ENCODE data around the gene CCDC8. TPM values are rescaled to one million over a fixed set of nuclear protein-coding genes. Genes with fewer than 3 reads are reported as not detected.

Gene CCDC8
- total and polyA plus RNA-seq, 9 of the 15 experiments (the other 6 are each of a cell fraction or from before 2014, with no cell fraction given), result 0.68 to 30.8 (median 15.6) TPM

DNA sequence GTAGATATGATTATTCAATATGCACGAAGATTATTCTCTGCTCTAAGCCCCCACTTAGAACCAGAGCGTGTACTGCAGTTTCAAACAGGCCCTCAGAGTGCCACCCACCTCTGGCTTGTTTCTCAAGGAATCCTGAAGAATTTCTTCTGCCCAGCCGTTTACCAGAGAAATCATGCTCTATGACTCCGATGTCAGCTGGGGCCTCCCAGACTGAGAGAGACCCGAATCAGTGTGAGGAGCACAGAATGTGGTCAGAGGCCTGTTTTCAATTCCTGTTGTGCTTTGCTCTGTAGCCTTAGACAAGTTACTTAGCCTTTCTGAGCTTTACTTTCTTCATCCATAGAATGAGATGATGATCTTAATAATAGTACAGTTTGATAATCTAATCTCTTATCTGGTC, 9.8 kb upstream of the CCDC8 start:
- H3K9ac ChIP-seq (ENCODE audit: insufficient read depth in 1 of 2, low read depth in 2 of 2, low read length in 2 of 2), result no peak overlapping the region
- no peak overlapping the region for H3K4me3 ChIP-seq
- ChIA-PET POLR2A (no interaction called here), CTCF (ENCODE audit: low intra/inter-chr PET ratio) (interaction anchor here (0.9 kb wide), 1 partner anchor 90 kb away, joined by 4 read pairs; no protein-coding TSS in a partner anchor)
- BruUV-seq (replicated peaks), result no TSS peak
- no peak for DNase-seq (ENCODE audit: extremely low read depth in 1 of 4, low spot score in 3 of 4)
- no peak overlapping the region for H3K27ac ChIP-seq (ENCODE audit: extremely low read depth, low read depth, low read length)
- no peaks in the 10 kb centered on the region; the same call in 1 of the 2 replicates for H4K20me1 ChIP-seq (replicated peaks; ENCODE audit: control insufficient read depth, insufficient read depth, low read length)
- no peak for FAIRE-seq
- in situ Hi-C loops (cut with MboI), result no loop called here
- no peak for ATAC-seq
- peaks cover 18 to 25% of the 10 kb centered on the region in 2 experiments for H3K27me3 ChIP-seq (ENCODE audit: control insufficient read depth in 2 of 2, insufficient read depth in 2 of 2, low read length in 2 of 2)
- WGBS (ENCODE audit: insufficient coverage, low coverage, missing lambda C conversion rate), result 10% methylated on average over 5 of the region's 5 CpGs
- no peak overlapping the region for H3K4me2 ChIP-seq (ENCODE audit: insufficient read depth, low read length)
- intact Hi-C loops (cut with micrococcal nuclease), result no loop called here
- H3K4me1 ChIP-seq (replicated peaks in 1 of 2; ENCODE audit: control insufficient read depth in 2 of 2, insufficient read depth in 2 of 2, low read length in 2 of 2), result peaks cover 2 to 11% of the 10 kb centered on the region in 2 experiments; a peak in 2 of 5 replicates
- H3K36me3 ChIP-seq (ENCODE audit: control insufficient read depth, insufficient read depth, low read length), result no peaks in the 10 kb centered on the region
- no peak for TF ChIP-seq NBN (IDR thresholded peaks at IDR 0.05; ENCODE audit: low read depth)
- TF ChIP-seq GABPB2 (CRISPR knock-in tag; conservative IDR thresholded peaks at IDR 0.05), result no peak
- H3K9me3 ChIP-seq (replicated peaks; ENCODE audit: control insufficient read depth, insufficient read depth, low read depth, low read length), result no peaks in the 10 kb centered on the region
- H3K9me1 ChIP-seq (ENCODE audit: control insufficient read depth, insufficient read depth, low read length), result no peaks in the 10 kb centered on the region
- H3K79me2 ChIP-seq (ENCODE audit: control insufficient read depth, insufficient read depth, low read length), result no peaks in the 10 kb centered on the region
- no peak overlapping the region for H2AFZ ChIP-seq (ENCODE audit: low read depth, low read length)

GRCh38 chr19:46422344-46422743, 9.0 kb upstream of the CCDC8 start:
- FAIRE-seq (no peak), ATAC-seq (no peak), DNase-seq (ENCODE audit: extremely low read depth in 1 of 4, low spot score in 3 of 4) (no peak)
- Histone ChIP-seq H3K4me1 (replicated peaks in 1 of 2; ENCODE audit: control insufficient read depth in 2 of 2, insufficient read depth in 2 of 2, low read length in 2 of 2) (peaks cover 2 to 10% of the 10 kb centered on the region in 2 experiments; a peak in 2 of 5 replicates), H3K36me3 (ENCODE audit: control insufficient read depth, insufficient read depth, low read length) (no peaks in the 10 kb centered on the region), H3K9ac (ENCODE audit: insufficient read depth in 1 of 2, low read depth in 2 of 2, low read length in 2 of 2) (no peak overlapping the region), H3K4me2 (ENCODE audit: insufficient read depth, low read length) (no peak overlapping the region), H3K27ac (ENCODE audit: extremely low read depth, low read depth, low read length) (no peak overlapping the region), H3K9me1 (ENCODE audit: control insufficient read depth, insufficient read depth, low read length) (no peaks in the 10 kb centered on the region), H3K79me2 (ENCODE audit: control insufficient read depth, insufficient read depth, low read length) (no peaks in the 10 kb centered on the region), H2AFZ (ENCODE audit: low read depth, low read length) (no peak overlapping the region), H4K20me1 (replicated peaks; ENCODE audit: control insufficient read depth, insufficient read depth, low read length) (no peaks in the 10 kb centered on the region), H3K4me3 (no peak overlapping the region), H3K9me3 (replicated peaks; ENCODE audit: control insufficient read depth, insufficient read depth, low read depth, low read length) (no peaks in the 10 kb centered on the region), H3K27me3 (ENCODE audit: control insufficient read depth in 2 of 2, insufficient read depth in 2 of 2, low read length in 2 of 2) (peaks cover 10 to 16% of the 10 kb centered on the region in 2 experiments; a peak in 3 of 5 replicates)
- in situ Hi-C loops (cut with MboI), result no loop called here
- TF ChIP-seq KDM1A (IDR thresholded peaks at IDR 0.05) (peak; percentile 30 to 37; a peak in 1 of 4 replicates), ZKSCAN8 (CRISPR knock-in tag; IDR thresholded peaks at IDR 0.05) (no peak), RBM25 (IDR thresholded peaks at IDR 0.05; ENCODE audit: low read depth, low read length, severe bottlenecking) (peak; percentile 73), ZFP36 (IDR thresholded peaks at IDR 0.05; ENCODE audit: low read depth, low read length, partially characterized antibody) (peak; percentile 63), BCOR (IDR thresholded peaks at IDR 0.05) (peak; percentile 79), HNRNPUL1 (IDR thresholded peaks at IDR 0.05; ENCODE audit: low read length) (no peak)
- intact Hi-C loops (cut with micrococcal nuclease), result no loop called here
- no TSS peak for BruUV-seq (replicated peaks)
- POLR2A ChIA-PET, result interaction anchor here (0.6 kb wide), 2 partner anchors 82 to 88 kb away, joined by 3 read pairs; no protein-coding TSS in a partner anchor
- CTCF ChIA-PET (ENCODE audit: low intra/inter-chr PET ratio), result no interaction called here
- 31% methylated on average over 2 of the region's 2 CpGs for WGBS (ENCODE audit: insufficient coverage, low coverage, missing lambda C conversion rate)
